ENCODE data around the gene SLX4IP. TPM values are rescaled to one million over a fixed set of nuclear protein-coding genes. Genes with fewer than 3 reads are reported as not detected.

The SLX4IP gene
- total and polyA plus RNA-seq, 2 of the 13 experiments (the other 11 are each of a cell fraction or from before 2014, with no cell fraction given) = 3.6 to 7.3 TPM

DNA sequence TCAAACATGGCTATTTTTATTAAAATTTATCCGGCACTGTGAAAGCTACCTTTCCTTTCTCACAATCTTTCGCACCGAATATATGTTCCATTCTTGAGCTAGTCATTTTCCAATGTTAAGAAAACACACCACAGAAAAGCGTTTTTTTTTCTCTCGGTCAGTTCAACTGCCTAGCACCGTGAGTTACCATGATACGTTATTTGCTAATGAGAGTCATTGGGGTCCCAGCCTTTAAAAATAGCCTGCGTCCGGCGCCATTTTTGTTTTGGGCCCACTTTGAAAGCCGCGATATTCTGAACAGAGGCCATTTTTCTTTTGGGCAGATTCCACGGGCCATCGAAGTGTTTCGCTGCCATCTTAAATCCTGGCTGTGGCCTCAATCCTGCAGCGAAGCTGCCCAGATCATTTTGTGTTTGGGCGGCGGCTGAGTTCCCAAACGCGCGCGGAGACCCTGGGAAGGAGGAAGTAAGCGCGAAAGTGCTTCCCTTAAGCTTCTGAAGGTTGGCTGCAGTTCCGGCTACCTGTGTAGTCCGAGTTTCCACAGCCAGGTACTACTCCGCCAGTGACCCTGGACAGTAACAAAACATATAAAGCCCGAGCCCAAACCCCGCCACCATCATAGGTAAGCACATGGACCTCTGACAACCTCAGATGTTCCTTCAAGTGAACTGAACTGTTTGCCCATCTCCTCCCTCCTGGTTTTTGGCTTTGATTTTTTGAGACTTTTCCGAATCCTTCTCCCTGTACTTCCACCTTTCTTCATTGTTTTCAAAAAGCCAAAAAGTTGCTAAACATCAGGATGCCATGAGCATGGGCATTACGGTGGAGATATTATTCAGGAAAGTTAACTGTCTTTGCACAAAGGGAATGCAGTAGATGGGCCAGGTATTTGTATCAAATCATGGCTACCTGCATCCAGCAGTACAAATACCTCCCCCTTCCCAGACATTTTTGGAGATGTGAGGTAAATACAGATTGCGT is at the start of gene SLX4IP (continued):
- TF ChIP-seq BRD4 (CRISPR knock-in tag; IDR thresholded peaks at IDR 0.05) (peak; percentile 57), FOXP1 (IDR thresholded peaks at IDR 0.05) (no peak), FOXP1 (CRISPR knock-in tag; IDR thresholded peaks at IDR 0.05) (no peak; the same call in 1 of the 2 replicates), CENPT (CRISPR knock-in tag; IDR thresholded peaks at IDR 0.05; ENCODE audit: low read depth) (no peak), ATRX (CRISPR knock-in tag; IDR thresholded peaks at IDR 0.05; ENCODE audit: borderline replicate concordance) (no peak), ZNF44 (CRISPR knock-in tag; IDR thresholded peaks at IDR 0.05) (peak; percentile 65; the same call in 1 of the 2 replicates), ZBTB38 (CRISPR knock-in tag; IDR thresholded peaks at IDR 0.05) (0 out of 2 replicates have a peak, but pooled peaks have one; percentile 30), ZNF274 (CRISPR knock-in tag; IDR thresholded peaks at IDR 0.05) (peak; percentile 71), NCOA1 (CRISPR knock-in tag; IDR thresholded peaks at IDR 0.05) (peak; percentile 92), ELF4 (CRISPR knock-in tag; IDR thresholded peaks at IDR 0.05; ENCODE audit: borderline replicate concordance) (peak; percentile 95), KDM2A (CRISPR knock-in tag; IDR thresholded peaks at IDR 0.05; ENCODE audit: borderline replicate concordance, low read depth) (peak; percentile 57; the same call in 1 of the 2 replicates), FOXO1 (CRISPR knock-in tag; IDR thresholded peaks at IDR 0.05) (peak; percentile 74), IKZF4 (CRISPR knock-in tag; IDR thresholded peaks at IDR 0.05; ENCODE audit: borderline replicate concordance, low read depth, not compliant biosample characterization) (no peak), ZKSCAN5 (CRISPR knock-in tag; IDR thresholded peaks at IDR 0.05) (no peak)
- TF ChIP-seq, protein P1, sequence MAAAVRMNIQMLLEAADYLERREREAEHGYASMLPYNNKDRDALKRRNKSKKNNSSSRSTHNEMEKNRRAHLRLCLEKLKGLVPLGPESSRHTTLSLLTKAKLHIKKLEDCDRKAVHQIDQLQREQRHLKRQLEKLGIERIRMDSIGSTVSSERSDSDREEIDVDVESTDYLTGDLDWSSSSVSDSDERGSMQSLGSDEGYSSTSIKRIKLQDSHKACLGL (CRISPR knock-in tag; IDR thresholded peaks at IDR 0.05) = 0 out of 2 replicates have a peak, but pooled peaks have one; percentile 36
- TF ChIP-seq, protein P2, sequence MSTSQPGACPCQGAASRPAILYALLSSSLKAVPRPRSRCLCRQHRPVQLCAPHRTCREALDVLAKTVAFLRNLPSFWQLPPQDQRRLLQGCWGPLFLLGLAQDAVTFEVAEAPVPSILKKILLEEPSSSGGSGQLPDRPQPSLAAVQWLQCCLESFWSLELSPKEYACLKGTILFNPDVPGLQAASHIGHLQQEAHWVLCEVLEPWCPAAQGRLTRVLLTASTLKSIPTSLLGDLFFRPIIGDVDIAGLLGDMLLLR (CRISPR knock-in tag; IDR thresholded peaks at IDR 0.05) = no peak
- TF ChIP-seq, protein P3, sequence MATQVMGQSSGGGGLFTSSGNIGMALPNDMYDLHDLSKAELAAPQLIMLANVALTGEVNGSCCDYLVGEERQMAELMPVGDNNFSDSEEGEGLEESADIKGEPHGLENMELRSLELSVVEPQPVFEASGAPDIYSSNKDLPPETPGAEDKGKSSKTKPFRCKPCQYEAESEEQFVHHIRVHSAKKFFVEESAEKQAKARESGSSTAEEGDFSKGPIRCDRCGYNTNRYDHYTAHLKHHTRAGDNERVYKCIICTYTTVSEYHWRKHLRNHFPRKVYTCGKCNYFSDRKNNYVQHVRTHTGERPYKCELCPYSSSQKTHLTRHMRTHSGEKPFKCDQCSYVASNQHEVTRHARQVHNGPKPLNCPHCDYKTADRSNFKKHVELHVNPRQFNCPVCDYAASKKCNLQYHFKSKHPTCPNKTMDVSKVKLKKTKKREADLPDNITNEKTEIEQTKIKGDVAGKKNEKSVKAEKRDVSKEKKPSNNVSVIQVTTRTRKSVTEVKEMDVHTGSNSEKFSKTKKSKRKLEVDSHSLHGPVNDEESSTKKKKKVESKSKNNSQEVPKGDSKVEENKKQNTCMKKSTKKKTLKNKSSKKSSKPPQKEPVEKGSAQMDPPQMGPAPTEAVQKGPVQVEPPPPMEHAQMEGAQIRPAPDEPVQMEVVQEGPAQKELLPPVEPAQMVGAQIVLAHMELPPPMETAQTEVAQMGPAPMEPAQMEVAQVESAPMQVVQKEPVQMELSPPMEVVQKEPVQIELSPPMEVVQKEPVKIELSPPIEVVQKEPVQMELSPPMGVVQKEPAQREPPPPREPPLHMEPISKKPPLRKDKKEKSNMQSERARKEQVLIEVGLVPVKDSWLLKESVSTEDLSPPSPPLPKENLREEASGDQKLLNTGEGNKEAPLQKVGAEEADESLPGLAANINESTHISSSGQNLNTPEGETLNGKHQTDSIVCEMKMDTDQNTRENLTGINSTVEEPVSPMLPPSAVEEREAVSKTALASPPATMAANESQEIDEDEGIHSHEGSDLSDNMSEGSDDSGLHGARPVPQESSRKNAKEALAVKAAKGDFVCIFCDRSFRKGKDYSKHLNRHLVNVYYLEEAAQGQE (IDR thresholded peaks at IDR 0.05; ENCODE audit: borderline replicate concordance in 1 of 2, low read depth in 1 of 2, low read length in 2 of 2) = peak in 1 of 2 experiments; percentile 57; a peak in 1 of 4 replicates
- TF ChIP-seq, protein P4, sequence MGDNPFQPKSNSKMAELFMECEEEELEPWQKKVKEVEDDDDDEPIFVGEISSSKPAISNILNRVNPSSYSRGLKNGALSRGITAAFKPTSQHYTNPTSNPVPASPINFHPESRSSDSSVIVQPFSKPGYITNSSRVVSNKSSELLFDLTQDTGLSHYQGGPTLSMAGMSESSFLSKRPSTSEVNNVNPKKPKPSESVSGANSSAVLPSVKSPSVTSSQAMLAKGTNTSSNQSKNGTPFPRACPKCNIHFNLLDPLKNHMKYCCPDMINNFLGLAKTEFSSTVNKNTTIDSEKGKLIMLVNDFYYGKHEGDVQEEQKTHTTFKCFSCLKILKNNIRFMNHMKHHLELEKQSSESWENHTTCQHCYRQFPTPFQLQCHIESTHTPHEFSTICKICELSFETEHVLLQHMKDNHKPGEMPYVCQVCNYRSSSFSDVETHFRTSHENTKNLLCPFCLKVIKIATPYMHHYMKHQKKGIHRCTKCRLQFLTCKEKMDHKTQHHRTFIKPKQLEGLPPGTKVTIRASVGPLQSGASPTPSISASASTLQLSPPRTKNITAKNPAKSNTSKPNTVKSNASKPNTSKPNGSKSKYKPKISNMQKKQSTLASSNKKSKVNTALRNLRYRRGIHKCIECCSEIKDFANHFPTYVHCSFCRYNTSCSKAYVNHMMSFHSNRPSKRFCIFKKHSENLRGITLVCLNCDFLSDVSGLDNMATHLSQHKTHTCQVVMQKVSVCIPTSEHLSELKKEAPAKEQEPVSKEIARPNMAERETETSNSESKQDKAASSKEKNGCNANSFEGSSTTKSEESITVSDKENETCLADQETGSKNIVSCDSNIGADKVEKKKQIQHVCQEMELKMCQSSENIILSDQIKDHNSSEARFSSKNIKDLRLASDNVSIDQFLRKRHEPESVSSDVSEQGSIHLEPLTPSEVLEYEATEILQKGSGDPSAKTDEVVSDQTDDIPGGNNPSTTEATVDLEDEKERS (CRISPR knock-in tag; IDR thresholded peaks at IDR 0.05) = peak; percentile 28; the same call in 1 of the 2 replicates
- TF ChIP-seq, protein P5, sequence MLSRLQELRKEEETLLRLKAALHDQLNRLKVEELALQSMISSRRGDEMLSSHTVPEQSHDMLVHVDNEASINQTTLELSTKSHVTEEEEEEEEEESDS (CRISPR knock-in tag; IDR thresholded peaks at IDR 0.05; ENCODE audit: borderline replicate concordance) = peak; percentile 76; the same call in 1 of the 2 replicates
- TF ChIP-seq, protein P6, sequence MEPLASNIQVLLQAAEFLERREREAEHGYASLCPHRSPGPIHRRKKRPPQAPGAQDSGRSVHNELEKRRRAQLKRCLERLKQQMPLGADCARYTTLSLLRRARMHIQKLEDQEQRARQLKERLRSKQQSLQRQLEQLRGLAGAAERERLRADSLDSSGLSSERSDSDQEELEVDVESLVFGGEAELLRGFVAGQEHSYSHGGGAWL (CRISPR knock-in tag; IDR thresholded peaks at IDR 0.05) = peak; percentile 38; the same call in 1 of the 2 replicates
